ENCODE results near the gene TMIGD1. TPM values are rescaled to one million over a fixed set of nuclear protein-coding genes. Genes with fewer than 3 reads are reported as not detected.

The TMIGD1 gene
- total and polyA plus RNA-seq, 2 experiments from 2014 or later = not detected

DNA sequence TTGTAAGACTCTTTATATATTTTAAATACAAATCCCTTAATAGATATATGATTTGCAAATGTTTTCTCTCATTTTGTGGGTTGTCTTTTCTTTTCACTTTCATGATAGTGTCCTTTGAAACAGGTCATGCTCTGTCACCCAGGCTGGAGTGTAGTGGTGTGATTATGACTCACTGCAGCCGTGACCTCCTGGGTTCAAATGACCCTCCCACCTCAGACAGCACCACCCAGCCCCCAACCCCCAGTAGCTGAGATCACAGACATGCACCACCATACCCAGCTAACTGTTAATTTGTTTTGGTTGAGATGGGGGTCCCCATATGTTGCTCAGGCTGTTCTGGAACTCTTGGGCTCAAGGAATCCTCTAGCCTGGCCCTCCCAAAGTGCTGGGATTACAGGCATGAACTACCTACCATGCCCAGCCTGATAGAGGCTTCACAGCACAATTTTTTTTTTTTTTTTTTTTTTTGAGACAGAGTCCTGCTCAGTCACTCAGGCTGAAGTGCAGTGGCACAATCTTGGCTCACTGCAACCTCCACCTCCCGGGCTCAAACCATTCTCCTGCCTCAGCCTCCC is 18.5 kb upstream of the TMIGD1 start:
- DNase-seq (ENCODE audit: low spot score) = no peak

DNA sequence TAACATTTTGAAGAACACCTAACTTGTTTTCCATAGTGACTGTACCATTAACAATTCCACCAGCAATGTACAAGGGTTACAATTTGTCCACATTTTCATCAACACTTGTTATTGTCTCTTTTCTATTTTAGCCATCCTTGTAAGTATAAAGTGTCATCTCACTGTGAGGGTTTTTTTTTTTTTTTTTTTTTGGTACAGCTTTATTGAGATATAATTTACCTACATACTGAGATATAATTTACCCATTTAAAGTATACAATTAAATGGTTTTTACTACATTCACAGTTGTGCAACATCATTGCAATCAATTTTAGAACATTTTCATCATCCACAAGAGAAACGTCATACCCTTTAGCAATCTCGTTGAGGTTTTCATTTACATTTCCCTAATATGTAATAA is 17.9 kb upstream of the TMIGD1 start:
- Histone ChIP-seq H3K4me2 (no peak overlapping the region), H3K9me2 (ENCODE audit: insufficient read depth) (no peaks in the 10 kb centered on the region; the same call in none of the 2 replicates), H3K27ac (ENCODE audit: low read depth) (no peak overlapping the region), H4K20me1 (replicated peaks; ENCODE audit: insufficient read depth) (no peaks in the 10 kb centered on the region), H3K27me3 (ENCODE audit: insufficient read depth) (no peaks in the 10 kb centered on the region), H3K4me1 (ENCODE audit: insufficient read depth) (peaks cover 5% of the 10 kb centered on the region), H2AFZ (no peak overlapping the region), H3F3A (replicated peaks; ENCODE audit: low read depth) (no peaks in the 10 kb centered on the region), H3K4me3 (no peak overlapping the region), H3K36me3 (ENCODE audit: insufficient read depth) (no peaks in the 10 kb centered on the region), H3K79me2 (replicated peaks; ENCODE audit: insufficient read depth) (no peaks in the 10 kb centered on the region)
- H3K27ac Mint-ChIP-seq = no peak overlapping the region
- H3K4me1 Mint-ChIP-seq = peaks cover 7% of the 10 kb centered on the region
- DNase-seq (ENCODE audit: low spot score) (no peak), ATAC-seq (no peak)
- H3K9me3 Mint-ChIP-seq = no peaks in the 10 kb centered on the region
- no peaks in the 10 kb centered on the region for H3K27me3 Mint-ChIP-seq (ENCODE audit: insufficient read depth, low read depth, poor library complexity)
- H3K4me3 Mint-ChIP-seq = no peak overlapping the region
- H3K36me3 Mint-ChIP-seq (ENCODE audit: low read depth) = no peaks in the 10 kb centered on the region
- TF ChIP-seq NANOG (IDR thresholded peaks at IDR 0.05; ENCODE audit: borderline replicate concordance) (no peak), STAT1 (IDR thresholded peaks at IDR 0.05; ENCODE audit: unreplicated experiment) (no peak), JUNB (IDR thresholded peaks at IDR 0.05; ENCODE audit: unreplicated experiment) (no peak), POLR2AphosphoS5 (IDR thresholded peaks at IDR 0.05; ENCODE audit: low read depth) (no peak), ZNF331 (CRISPR knock-in tag; IDR thresholded peaks at IDR 0.05; ENCODE audit: low read depth) (no peak), EZH2phosphoT487 (IDR thresholded peaks at IDR 0.05; ENCODE audit: unreplicated experiment) (no peak), ZNF114 (CRISPR knock-in tag; IDR thresholded peaks at IDR 0.05) (no peak), EZH2 (IDR thresholded peaks at IDR 0.05; ENCODE audit: low read depth, unreplicated experiment) (no peak)
- TF ChIP-seq, protein P1, sequence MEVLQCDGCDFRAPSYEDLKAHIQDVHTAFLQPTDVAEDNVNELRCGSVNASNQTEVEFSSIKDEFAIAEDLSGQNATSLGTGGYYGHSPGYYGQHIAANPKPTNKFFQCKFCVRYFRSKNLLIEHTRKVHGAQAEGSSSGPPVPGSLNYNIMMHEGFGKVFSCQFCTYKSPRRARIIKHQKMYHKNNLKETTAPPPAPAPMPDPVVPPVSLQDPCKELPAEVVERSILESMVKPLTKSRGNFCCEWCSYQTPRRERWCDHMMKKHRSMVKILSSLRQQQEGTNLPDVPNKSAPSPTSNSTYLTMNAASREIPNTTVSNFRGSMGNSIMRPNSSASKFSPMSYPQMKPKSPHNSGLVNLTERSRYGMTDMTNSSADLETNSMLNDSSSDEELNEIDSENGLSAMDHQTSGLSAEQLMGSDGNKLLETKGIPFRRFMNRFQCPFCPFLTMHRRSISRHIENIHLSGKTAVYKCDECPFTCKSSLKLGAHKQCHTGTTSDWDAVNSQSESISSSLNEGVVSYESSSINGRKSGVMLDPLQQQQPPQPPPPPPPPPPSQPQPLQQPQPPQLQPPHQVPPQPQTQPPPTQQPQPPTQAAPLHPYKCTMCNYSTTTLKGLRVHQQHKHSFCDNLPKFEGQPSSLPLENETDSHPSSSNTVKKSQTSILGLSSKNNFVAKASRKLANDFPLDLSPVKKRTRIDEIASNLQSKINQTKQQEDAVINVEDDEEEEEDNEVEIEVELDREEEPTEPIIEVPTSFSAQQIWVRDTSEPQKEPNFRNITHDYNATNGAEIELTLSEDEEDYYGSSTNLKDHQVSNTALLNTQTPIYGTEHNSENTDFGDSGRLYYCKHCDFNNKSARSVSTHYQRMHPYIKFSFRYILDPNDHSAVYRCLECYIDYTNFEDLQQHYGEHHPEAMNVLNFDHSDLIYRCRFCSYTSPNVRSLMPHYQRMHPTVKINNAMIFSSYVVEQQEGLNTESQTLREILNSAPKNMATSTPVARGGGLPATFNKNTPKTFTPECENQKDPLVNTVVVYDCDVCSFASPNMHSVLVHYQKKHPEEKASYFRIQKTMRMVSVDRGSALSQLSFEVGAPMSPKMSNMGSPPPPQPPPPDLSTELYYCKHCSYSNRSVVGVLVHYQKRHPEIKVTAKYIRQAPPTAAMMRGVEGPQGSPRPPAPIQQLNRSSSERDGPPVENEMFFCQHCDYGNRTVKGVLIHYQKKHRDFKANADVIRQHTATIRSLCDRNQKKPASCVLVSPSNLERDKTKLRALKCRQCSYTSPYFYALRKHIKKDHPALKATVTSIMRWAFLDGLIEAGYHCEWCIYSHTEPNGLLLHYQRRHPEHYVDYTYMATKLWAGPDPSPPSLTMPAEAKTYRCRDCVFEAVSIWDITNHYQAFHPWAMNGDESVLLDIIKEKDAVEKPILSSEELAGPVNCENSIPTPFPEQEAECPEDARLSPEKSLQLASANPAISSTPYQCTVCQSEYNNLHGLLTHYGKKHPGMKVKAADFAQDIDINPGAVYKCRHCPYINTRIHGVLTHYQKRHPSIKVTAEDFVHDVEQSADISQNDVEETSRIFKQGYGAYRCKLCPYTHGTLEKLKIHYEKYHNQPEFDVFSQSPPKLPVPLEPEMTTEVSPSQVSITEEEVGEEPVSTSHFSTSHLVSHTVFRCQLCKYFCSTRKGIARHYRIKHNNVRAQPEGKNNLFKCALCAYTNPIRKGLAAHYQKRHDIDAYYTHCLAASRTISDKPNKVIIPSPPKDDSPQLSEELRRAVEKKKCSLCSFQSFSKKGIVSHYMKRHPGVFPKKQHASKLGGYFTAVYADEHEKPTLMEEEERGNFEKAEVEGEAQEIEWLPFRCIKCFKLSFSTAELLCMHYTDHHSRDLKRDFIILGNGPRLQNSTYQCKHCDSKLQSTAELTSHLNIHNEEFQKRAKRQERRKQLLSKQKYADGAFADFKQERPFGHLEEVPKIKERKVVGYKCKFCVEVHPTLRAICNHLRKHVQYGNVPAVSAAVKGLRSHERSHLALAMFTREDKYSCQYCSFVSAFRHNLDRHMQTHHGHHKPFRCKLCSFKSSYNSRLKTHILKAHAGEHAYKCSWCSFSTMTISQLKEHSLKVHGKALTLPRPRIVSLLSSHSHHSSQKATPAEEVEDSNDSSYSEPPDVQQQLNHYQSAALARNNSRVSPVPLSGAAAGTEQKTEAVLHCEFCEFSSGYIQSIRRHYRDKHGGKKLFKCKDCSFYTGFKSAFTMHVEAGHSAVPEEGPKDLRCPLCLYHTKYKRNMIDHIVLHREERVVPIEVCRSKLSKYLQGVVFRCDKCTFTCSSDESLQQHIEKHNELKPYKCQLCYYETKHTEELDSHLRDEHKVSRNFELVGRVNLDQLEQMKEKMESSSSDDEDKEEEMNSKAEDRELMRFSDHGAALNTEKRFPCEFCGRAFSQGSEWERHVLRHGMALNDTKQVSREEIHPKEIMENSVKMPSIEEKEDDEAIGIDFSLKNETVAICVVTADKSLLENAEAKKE (CRISPR knock-in tag; IDR thresholded peaks at IDR 0.05) = no peak
- TF ChIP-seq, protein P2, sequence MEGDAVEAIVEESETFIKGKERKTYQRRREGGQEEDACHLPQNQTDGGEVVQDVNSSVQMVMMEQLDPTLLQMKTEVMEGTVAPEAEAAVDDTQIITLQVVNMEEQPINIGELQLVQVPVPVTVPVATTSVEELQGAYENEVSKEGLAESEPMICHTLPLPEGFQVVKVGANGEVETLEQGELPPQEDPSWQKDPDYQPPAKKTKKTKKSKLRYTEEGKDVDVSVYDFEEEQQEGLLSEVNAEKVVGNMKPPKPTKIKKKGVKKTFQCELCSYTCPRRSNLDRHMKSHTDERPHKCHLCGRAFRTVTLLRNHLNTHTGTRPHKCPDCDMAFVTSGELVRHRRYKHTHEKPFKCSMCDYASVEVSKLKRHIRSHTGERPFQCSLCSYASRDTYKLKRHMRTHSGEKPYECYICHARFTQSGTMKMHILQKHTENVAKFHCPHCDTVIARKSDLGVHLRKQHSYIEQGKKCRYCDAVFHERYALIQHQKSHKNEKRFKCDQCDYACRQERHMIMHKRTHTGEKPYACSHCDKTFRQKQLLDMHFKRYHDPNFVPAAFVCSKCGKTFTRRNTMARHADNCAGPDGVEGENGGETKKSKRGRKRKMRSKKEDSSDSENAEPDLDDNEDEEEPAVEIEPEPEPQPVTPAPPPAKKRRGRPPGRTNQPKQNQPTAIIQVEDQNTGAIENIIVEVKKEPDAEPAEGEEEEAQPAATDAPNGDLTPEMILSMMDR (conservative IDR thresholded peaks at IDR 0.05; ENCODE audit: low read depth in 2 of 2) = no peak

More for the DNA sequence above, 18.5 kb upstream of the TMIGD1 start:
- H3K27me3 Mint-ChIP-seq (ENCODE audit: insufficient read depth, low read depth, poor library complexity) = no peaks in the 10 kb centered on the region
- Histone ChIP-seq H3K4me3 (no peak overlapping the region), H3K27ac (ENCODE audit: low read depth) (no peak overlapping the region), H3K79me2 (replicated peaks; ENCODE audit: insufficient read depth) (no peaks in the 10 kb centered on the region), H2AFZ (no peak overlapping the region), H3F3A (replicated peaks; ENCODE audit: low read depth) (no peaks in the 10 kb centered on the region), H3K9me2 (ENCODE audit: insufficient read depth) (no peaks in the 10 kb centered on the region; the same call in none of the 2 replicates), H3K27me3 (ENCODE audit: insufficient read depth) (no peaks in the 10 kb centered on the region), H3K4me1 (ENCODE audit: insufficient read depth) (peaks cover 5% of the 10 kb centered on the region), H3K4me2 (no peak overlapping the region), H3K36me3 (ENCODE audit: insufficient read depth) (no peaks in the 10 kb centered on the region), H4K20me1 (replicated peaks; ENCODE audit: insufficient read depth) (no peaks in the 10 kb centered on the region)
- peaks cover 7% of the 10 kb centered on the region for H3K4me1 Mint-ChIP-seq
- no peaks in the 10 kb centered on the region for H3K9me3 Mint-ChIP-seq
- no peak for ATAC-seq
- no peak overlapping the region for H3K27ac Mint-ChIP-seq
- TF ChIP-seq, protein P2 (conservative IDR thresholded peaks at IDR 0.05; ENCODE audit: low read depth in 2 of 2) = no peak
- no peak overlapping the region for H3K4me3 Mint-ChIP-seq
- H3K36me3 Mint-ChIP-seq (ENCODE audit: low read depth) = no peaks in the 10 kb centered on the region

Data from GM23338 (cell line).